NCI-H146 treated with DMSO at 0.1 percent for 48 hours (cell line): ENCODE data around the gene CR1.
A peak's percentile ranks its signal among the peaks of the same experiment; 100 is the strongest.
"Not testable (repeated sequence)": the region's sequence is repeated elsewhere in the genome, so short reads cannot be mapped to it uniquely, and the experiment has no call there.

Source experiments
- DNase-seq: peaks from one replicate; lab custom pipeline; 2025; ENCODE audit not compliant: unreplicated experiment; lab: John Stamatoyannopoulos, UW

Gene CR1

GRCh38 chr1:207669528-207670009 is 173.6 kb downstream of the CR1 start:
- DNase-seq, result no peak

GRCh38 chr1:207670192-207670591 is 174.2 kb downstream of the CR1 start:
- no peak for DNase-seq

- DNase-seq, result no peak
These were observed 175.0 kb downstream of the CR1 start for GRCh38 chr1:207670997-207671396.

GRCh38 chr1:207672522-207673130 is 176.7 kb downstream of the CR1 start:
- peak; percentile 61 for DNase-seq

- no peak for DNase-seq
These were observed 177.4 kb downstream of the CR1 start for GRCh38 chr1:207673399-207673798.

- no peak for DNase-seq
These were observed 180.2 kb downstream of the CR1 start for GRCh38 chr1:207676153-207676552.

- DNase-seq, result not testable (repeated sequence)
These were observed 184.8 kb downstream of the CR1 start for GRCh38 chr1:207680590-207681388.

GRCh38 chr1:207682872-207683434 is 187.0 kb downstream of the CR1 start:
- DNase-seq, result not testable (repeated sequence)

- DNase-seq, result not testable (repeated sequence)
These were observed 194.6 kb downstream of the CR1 start for GRCh38 chr1:207690551-207690950.

- DNase-seq, result no peak
These were observed 195.1 kb downstream of the CR1 start for GRCh38 chr1:207691010-207691409.
